WTC11 (cell line): Measurements from ENCODE around the gene ALKBH1. TPM values are rescaled to one million over a fixed set of nuclear protein-coding genes. Genes with fewer than 3 reads are reported as not detected.

Experiments used
- ATAC-seq: fragments of 200-7000 bp; cut with Tn5 transposase; 2 replicates; pipeline ENCODE4 v1.10.0; 2021; ENCODE audit warnings: mild to moderate bottlenecking, moderate library complexity
- CTCF ChIA-PET: fragments of 300-600 bp; sonication (Branson Sonifier 250); formaldehyde crosslinking; loops from one replicate; lab custom pipeline; 2021; ENCODE audit warnings: antibody characterized with exemption; lab: Charles Lee
- POLR2A ChIA-PET: fragments of 350-600 bp; sonication (Branson Sonifier 250); formaldehyde crosslinking; loops from one replicate; lab custom pipeline; 2021; ENCODE audit warnings: antibody characterized with exemption; lab: Charles Lee
- DNase-seq: peaks from one replicate; pipeline ENCODE4 v3.0.0; 2021; ENCODE audit warnings: low spot score
- H3K27ac Mint-ChIP-seq: 2 replicates; pipeline ENCODE4 v1.8.0; 2021; ENCODE audit warnings: mixed read lengths
- H3K27me3 Mint-ChIP-seq: 2 replicates; pipeline ENCODE4 v1.8.0; 2021; ENCODE audit warnings: low read depth, mild to moderate bottlenecking, moderate library complexity, mixed read lengths
- H3K36me3 Mint-ChIP-seq: 2 replicates; pipeline ENCODE4 v1.8.0; 2021; ENCODE audit warnings: mixed read lengths
- H3K4me1 Mint-ChIP-seq: 2 replicates; pipeline ENCODE4 v1.8.0; 2022; ENCODE audit warnings: mixed read lengths
- H3K4me3 Mint-ChIP-seq: 2 replicates; pipeline ENCODE4 v1.8.0; 2021; ENCODE audit warnings: mild to moderate bottlenecking, moderate library complexity, mixed read lengths
- H3K9me3 Mint-ChIP-seq: 2 replicates; pipeline ENCODE4 v1.8.0; 2021; ENCODE audit warnings: mixed read lengths
- AR ChIP-seq: fragments of 250-450 bp; sonication (Bioruptor Pico); IDR thresholded peaks from 2 replicates; pipeline ENCODE4 v1.9.0; 2021; ENCODE audit warnings: mild to moderate bottlenecking
- CBFB ChIP-seq: sonication (generic); formaldehyde crosslinking; IDR thresholded peaks from 2 replicates; pipeline ENCODE4 v1.8.1; 2022; ENCODE audit warnings: mild to moderate bottlenecking, low read depth, missing genetic modification reagents
- ELF4 ChIP-seq: sonication (generic); formaldehyde crosslinking; IDR thresholded peaks from 2 replicates; pipeline ENCODE4 v1.8.1; 2022; ENCODE audit warnings: low read depth, mild to moderate bottlenecking, moderate library complexity, missing genetic modification reagents
- HMGA2 ChIP-seq: fragments of 250-450 bp; sonication (Bioruptor Pico); IDR thresholded peaks from 2 replicates; pipeline ENCODE4 v1.4.0; 2021; ENCODE audit warnings: mild to moderate bottlenecking, moderate library complexity
- IRF1 ChIP-seq: sonication (generic); formaldehyde crosslinking; IDR thresholded peaks from 2 replicates; pipeline ENCODE4 v1.8.0; 2023; ENCODE audit warnings: missing genetic modification reagents
- MLX ChIP-seq: sonication (generic); formaldehyde crosslinking; IDR thresholded peaks from 2 replicates; pipeline ENCODE4 v1.8.1; 2023; ENCODE audit warnings: mild to moderate bottlenecking, missing genetic modification reagents, moderate library complexity
- MXD4 ChIP-seq: fragments of 250-450 bp; sonication (Bioruptor Pico); IDR thresholded peaks from 2 replicates; pipeline ENCODE4 v1.8.0; 2021; ENCODE audit warnings: mild to moderate bottlenecking, moderate library complexity, borderline replicate concordance
- MYBL2 ChIP-seq: sonication (generic); formaldehyde crosslinking; IDR thresholded peaks from 2 replicates; pipeline ENCODE4 v1.8.1; 2023; ENCODE audit warnings: mild to moderate bottlenecking, moderate library complexity, missing genetic modification reagents
- PRRX2 ChIP-seq: fragments of 250-450 bp; sonication (Bioruptor Pico); IDR thresholded peaks from 2 replicates; pipeline ENCODE4 v1.8.0; 2021; ENCODE audit warnings: mild to moderate bottlenecking
- SMAD3 ChIP-seq: sonication (generic); formaldehyde crosslinking; IDR thresholded peaks from 2 replicates; pipeline ENCODE4 v1.8.0; 2022; ENCODE audit warnings: missing genetic modification reagents, mild to moderate bottlenecking, borderline replicate concordance
- SP1 ChIP-seq: sonication (generic); formaldehyde crosslinking; conservative IDR thresholded peaks from 2 replicates; pipeline ENCODE4 v1.8.1; 2022; ENCODE audit warnings: missing genetic modification reagents
- ZBTB21 ChIP-seq: sonication (generic); formaldehyde crosslinking; IDR thresholded peaks from 2 replicates; pipeline ENCODE4 v1.8.1; 2023; ENCODE audit warnings: mild to moderate bottlenecking, missing genetic modification reagents, borderline replicate concordance
- ZMAT4 ChIP-seq: fragments of 250-450 bp; sonication (Bioruptor Pico); IDR thresholded peaks from 2 replicates; pipeline ENCODE4 v1.9.0; 2021; ENCODE audit warnings: mild to moderate bottlenecking
- ZNF281 ChIP-seq: sonication (generic); formaldehyde crosslinking; IDR thresholded peaks from 2 replicates; pipeline ENCODE4 v1.8.0; 2023; ENCODE audit warnings: mild to moderate bottlenecking, missing genetic modification reagents
- ZNF317 ChIP-seq: sonication (generic); formaldehyde crosslinking; IDR thresholded peaks from 2 replicates; pipeline ENCODE4 v1.8.1; 2023; ENCODE audit warnings: low read depth, mild to moderate bottlenecking, moderate library complexity, missing genetic modification reagents, borderline replicate concordance
- ZNF425 ChIP-seq: fragments of 250-450 bp; sonication (Bioruptor Pico); conservative IDR thresholded peaks from 2 replicates; pipeline ENCODE4 v1.9.0; 2021; ENCODE audit warnings: mild to moderate bottlenecking
- ZSCAN18 ChIP-seq: fragments of 250-450 bp; sonication (Bioruptor Pico); IDR thresholded peaks from 2 replicates; pipeline ENCODE4 v2.1.2; 2022; ENCODE audit warnings: mild to moderate bottlenecking, moderate library complexity
- total RNA-seq: library from RNA; stranded (reverse); gene quantifications from 3 replicates; pipeline ENCODE4 v1.2.3, GENCODE V29; 2021

Gene ALKBH1
- total RNA-seq, 1 experiment from 2014 or later = 18.8 TPM

GRCh38 chr14:77640756-77641533 lies 66.9 kb downstream of the ALKBH1 start:
- Mint-ChIP-seq H3K4me1 (no peaks in the 10 kb centered on the region), H3K9me3 (peaks cover 16% of the 10 kb centered on the region), H3K36me3 (peaks cover 13% of the 10 kb centered on the region), H3K4me3 (no peak overlapping the region), H3K27ac (no peak overlapping the region), H3K27me3 (peaks cover 5% of the 10 kb centered on the region)
- CTCF ChIA-PET = interaction anchor here (1.2 kb wide), 1 partner anchor 14 kb away, joined by 4 read pairs; no protein-coding TSS in a partner anchor
- ATAC-seq (peak; percentile 20; the same call in 1 of the 2 replicates), DNase-seq (no peak)
- POLR2A ChIA-PET = interaction anchor here (0.6 kb wide), 1 partner anchor 252 kb away, joined by 5 read pairs; no protein-coding TSS in a partner anchor
- TF ChIP-seq ZSCAN18 (no peak), MYBL2 (CRISPR knock-in tag) (no peak), MXD4 (no peak), CBFB (CRISPR knock-in tag) (no peak), ZMAT4 (no peak), ZBTB21 (CRISPR knock-in tag) (no peak), SP1 (CRISPR knock-in tag) (no peak), ZNF425 (no peak), IRF1 (no peak), SMAD3 (CRISPR knock-in tag) (no peak), AR (CRISPR knock-in tag) (no peak), ELF4 (no peak), PRRX2 (CRISPR knock-in tag) (no peak), HMGA2 (CRISPR knock-in tag) (no peak), ZNF317 (CRISPR knock-in tag) (no peak), MLX (no peak), ZNF281 (no peak)
